Activated T-cell treated with anti-CD3 and anti-CD28 coated beads, Interleukin-2, amount 50 U/mL, for 1 hour (primary cell): ENCODE results near the gene SPDYE5.
"Not testable (repeated sequence)": the region's sequence is repeated elsewhere in the genome, so short reads cannot be mapped to it uniquely, and the experiment has no call there.

ENCODE experiments used
- DNase-seq: peaks from one replicate; pipeline ENCODE4 v3.0.0-alpha.2; 2020

The SPDYE5 gene

GRCh38 chr7:75492020-75492419 lies at the start of gene SPDYE5:
SPDYE5 (plus strand) TSS chr7:75492320; CDS start chr7:75494048, 1,728 bp downstream.
- not testable (repeated sequence) for DNase-seq

- peak; percentile 67 for DNase-seq
These were observed 49.5 kb upstream of the SPDYE5 start for GRCh38 chr7:75442465-75443111.

GRCh38 chr7:75449946-75450345 lies 42.2 kb upstream of the SPDYE5 start:
- DNase-seq = not testable (repeated sequence)

GRCh38 chr7:75452494-75452955 lies 39.6 kb upstream of the SPDYE5 start:
- DNase-seq = not testable (repeated sequence)

GRCh38 chr7:75456403-75456802 lies 35.7 kb upstream of the SPDYE5 start:
- DNase-seq = not testable (repeated sequence)

- not testable (repeated sequence) for DNase-seq
These were observed 34.1 kb upstream of the SPDYE5 start for GRCh38 chr7:75458034-75458433.

GRCh38 chr7:75460541-75460940 lies 31.6 kb upstream of the SPDYE5 start:
- DNase-seq = not testable (repeated sequence)

- not testable (repeated sequence) for DNase-seq
These were observed 22.0 kb upstream of the SPDYE5 start for GRCh38 chr7:75470166-75470565.

- DNase-seq = not testable (repeated sequence)
These were observed 14.7 kb upstream of the SPDYE5 start for GRCh38 chr7:75477457-75477856.

- DNase-seq = not testable (repeated sequence)
These were observed 11.8 kb upstream of the SPDYE5 start for GRCh38 chr7:75480313-75480712.

- DNase-seq = peak; percentile 17
These were observed 6.7 kb upstream of the SPDYE5 start for GRCh38 chr7:75485355-75485978.

GRCh38 chr7:75485979-75486643 lies 6.0 kb upstream of the SPDYE5 start, which contains the start of gene POM121C:
POM121C (minus strand) TSS chr7:75486299; CDS start chr7:75441496, 44,803 bp downstream.
- DNase-seq = peak; percentile 82

GRCh38 chr7:75509033-75509432 lies 16.9 kb downstream of the SPDYE5 start:
- not testable (repeated sequence) for DNase-seq

GRCh38 chr7:75518842-75519241 lies 26.7 kb downstream of the SPDYE5 start:
- DNase-seq = not testable (repeated sequence)

- DNase-seq = not testable (repeated sequence)
These were observed 29.6 kb downstream of the SPDYE5 start for GRCh38 chr7:75521727-75522126.

GRCh38 chr7:75527224-75527722 lies 35.2 kb downstream of the SPDYE5 start:
- not testable (repeated sequence) for DNase-seq

GRCh38 chr7:75531359-75531821 lies 39.3 kb downstream of the SPDYE5 start:
- DNase-seq = no peak

GRCh38 chr7:75532639-75533038 lies 40.5 kb downstream of the SPDYE5 start:
- no peak for DNase-seq

GRCh38 chr7:75533926-75534325 lies 41.8 kb downstream of the SPDYE5 start:
- no peak for DNase-seq

GRCh38 chr7:75534727-75535307 lies 42.7 kb downstream of the SPDYE5 start:
- no peak for DNase-seq

GRCh38 chr7:75536491-75536890 lies 44.4 kb downstream of the SPDYE5 start:
- no peak for DNase-seq

GRCh38 chr7:75536940-75537538 lies 44.9 kb downstream of the SPDYE5 start:
- no peak for DNase-seq
